Fibroblast of gingiva (primary cell): ENCODE measurements around the gene EXOC1L.

Experiments
- DNase-seq: peaks from one replicate; pipeline ENCODE4 v3.0.0-alpha.2; 2011; ENCODE audit warnings: low read depth

EXOC1L gene, protein sequence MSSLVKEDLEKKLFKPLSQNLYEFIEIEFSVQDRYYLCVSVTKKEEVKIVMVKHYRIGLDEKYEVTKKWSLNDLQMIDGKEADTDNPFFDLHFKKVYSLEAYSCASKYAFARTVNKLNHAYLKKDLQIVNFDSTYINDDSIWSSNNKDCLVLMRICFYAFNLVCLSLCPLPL

DNA sequence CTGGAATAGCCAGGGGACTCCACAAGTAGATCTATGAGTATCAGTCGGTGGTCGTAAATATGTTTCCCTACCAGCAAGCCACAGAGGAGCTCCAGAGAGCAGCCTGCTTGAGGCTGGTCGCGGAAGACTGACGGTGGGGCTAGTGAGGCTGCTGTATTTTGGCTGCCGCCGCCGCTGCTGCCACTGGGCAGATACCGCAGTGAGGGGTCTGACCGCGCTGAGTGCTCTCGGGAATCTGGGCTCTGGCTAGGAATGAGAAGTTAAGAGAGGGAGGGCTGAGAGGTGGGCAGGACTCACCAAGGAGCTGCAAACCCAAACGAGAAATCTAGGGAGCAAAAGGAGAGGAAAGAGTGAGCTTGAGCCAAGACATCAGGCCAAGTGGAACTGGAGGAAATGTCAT is at the start of gene EXOC1L:
TSS of gene EXOC1L (plus strand) at position 157 of the 400 bp plus-strand sequence. CDS start at position 394, 237 bp downstream.
- peak; percentile 40 for DNase-seq

DNA sequence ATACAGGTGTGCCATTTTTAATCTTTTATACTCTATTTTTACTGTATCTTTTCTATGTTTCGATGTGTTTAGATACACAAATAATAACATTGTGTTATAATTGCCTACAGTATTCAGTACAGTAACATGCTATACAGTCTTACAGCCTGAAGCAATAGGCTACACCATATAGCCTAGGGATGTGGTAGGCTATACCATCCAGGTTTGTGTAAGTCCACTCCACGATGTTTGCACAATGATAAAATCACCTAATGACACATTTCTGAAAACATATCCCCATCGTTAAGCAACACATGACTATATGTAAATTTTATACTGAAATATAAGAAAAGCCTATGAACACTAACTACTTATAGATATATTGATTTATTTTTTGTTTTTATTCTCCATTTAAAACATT is 48.9 kb upstream of the EXOC1L start:
- DNase-seq, result no peak

DNA sequence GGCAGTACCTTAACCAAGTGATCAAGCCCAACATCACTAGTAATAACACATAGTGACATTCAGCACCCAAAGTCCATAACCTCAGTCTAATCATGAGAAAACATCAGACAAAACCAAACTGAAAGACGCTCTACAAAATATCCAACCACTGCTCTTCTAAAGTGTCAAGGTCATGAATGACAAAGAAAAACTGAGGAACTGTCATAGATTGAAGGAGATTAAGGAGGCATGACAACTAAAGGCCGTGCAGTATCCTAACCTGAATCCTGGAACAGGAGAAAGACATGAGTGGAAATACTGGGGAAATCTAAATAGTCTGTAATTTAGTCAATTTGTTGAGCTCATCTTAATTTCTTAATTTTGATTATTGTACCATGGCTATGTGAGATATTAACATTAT is 38.2 kb upstream of the EXOC1L start:
- no peak for DNase-seq

DNA sequence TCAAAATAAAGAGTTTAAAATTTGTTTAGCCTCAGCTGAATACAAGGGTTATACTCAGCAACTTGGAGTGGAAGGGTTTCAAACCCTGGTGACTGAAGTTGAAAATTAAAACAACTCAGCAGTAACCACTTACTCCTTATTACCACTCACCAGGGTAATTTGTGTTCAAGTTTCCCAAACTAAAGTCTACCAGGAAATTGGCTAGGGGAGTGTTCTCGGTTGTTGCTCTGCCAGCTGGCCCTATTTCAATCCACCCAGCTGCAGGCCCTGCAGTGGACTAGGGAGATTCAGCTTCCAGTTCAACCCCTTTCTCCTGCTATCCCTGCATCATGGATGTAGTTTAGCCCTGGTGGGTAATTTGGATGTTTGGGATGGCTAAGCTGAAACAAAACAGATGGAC is 37.8 kb upstream of the EXOC1L start:
- no peak for DNase-seq

DNA sequence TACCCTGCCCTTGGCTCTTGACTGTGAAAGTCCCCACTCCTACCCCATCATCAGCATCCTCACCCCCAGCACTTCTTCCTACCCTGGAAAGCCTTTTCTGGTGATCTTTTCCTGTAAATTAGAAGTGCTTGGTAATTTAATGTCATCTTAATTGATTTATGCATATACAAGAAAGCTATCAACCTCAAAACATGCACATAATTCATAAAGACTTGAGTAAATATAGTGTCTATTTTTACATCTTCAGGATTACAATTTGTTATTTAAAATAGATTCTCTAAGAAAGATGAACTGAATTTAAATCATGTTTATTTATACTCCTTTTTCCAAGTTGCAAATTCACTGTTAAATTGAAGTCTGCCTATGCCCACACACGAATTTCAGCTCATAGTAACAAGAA is 36.0 kb upstream of the EXOC1L start:
- DNase-seq, result no peak

DNA sequence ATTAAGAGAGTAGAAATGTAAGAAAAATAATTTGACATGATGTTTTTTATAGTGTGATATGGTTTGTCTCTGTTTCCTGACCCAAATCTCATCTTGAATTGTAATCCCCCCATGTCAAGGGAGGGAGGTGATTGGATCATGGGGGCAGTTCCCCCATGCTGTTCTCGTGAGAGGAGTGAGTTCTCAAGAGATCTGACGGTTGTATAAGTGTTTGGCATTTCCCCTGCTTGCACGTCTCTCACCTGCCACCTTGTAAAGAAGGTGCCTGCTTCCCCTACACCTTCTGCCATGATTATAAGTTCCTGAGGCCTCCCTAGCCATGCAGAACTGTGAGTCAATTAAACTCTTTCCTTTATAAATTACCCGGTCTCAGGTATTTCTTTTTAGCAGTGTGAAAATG is 34.8 kb upstream of the EXOC1L start:
- DNase-seq, result no peak

DNA sequence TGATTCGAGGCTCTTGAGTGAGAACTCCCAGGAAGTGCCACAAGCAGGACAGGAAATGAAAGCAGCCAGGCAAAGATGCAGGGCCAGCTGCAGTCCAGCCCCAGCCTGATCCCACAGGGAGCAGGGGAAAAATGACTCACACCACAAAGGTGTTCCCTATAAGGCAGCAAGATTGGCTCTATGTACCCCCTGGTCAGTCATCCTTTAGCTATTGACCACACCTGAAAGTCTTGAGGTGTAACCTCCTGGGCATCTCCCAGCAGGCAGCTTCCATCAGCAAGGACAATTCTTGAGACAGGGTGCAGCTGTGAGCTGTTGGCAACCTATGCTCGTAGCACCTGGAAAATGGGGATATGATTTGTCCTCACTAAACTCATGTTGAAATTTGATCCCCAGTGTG is 27.9 kb upstream of the EXOC1L start:
- no peak for DNase-seq

DNA sequence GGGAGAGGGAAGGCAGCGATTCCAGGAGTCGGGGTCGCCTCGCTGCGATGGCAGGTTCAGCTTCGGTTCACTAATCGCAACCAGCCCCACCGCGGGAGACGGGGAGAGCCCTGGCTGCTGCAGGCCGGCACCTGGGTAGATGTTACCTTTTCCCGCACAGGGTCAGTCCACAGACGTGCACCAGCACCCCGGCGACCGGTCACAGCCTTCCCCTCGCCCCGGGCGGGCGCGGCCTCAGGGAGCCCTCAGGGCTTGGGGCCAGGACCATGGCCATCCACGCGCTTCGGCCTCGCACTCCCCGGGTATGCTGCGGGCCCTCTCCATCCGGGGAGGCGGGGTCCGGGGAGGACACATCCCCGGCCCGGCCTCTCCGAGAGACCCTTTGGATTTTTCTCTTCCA is 26.1 kb upstream of the EXOC1L start:
- no peak for DNase-seq

DNA sequence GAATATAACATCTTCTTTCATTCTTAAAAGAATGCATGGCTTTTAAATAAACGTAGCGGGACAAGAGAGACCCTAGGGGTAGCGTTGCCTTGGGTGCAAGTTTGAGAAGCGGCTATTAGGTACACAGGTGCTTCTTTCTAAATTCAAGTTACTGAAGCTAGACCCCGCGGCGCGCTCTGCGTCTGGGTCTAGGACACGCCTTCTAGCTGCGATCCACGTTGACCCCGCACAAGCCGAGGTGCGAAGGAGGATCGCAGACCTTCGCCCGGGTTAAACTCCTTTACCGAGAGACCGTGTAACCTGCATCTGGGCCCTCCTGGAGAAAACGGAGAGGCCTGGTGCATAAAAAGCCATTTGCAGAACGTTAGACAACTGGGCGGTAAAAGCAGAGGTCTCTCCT is 25.5 kb upstream of the EXOC1L start:
- no peak for DNase-seq

DNA sequence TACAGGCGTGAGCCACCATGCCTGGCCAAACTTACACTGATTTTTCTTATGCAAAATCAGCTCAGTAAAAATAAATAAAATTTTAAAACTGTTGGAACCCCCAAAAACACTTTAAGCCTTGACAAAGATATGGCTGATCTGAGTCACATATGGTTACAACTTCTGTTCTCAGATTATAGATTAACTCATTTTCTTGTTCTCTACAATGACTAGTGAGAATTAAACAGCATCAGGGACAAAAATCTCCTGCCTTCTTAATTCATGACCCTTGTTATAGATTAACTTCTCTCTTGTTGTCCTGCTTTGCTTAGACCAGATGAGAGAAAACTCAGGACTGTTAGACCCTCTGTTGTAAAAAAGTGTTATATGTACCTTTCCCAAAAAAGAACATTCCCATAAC is 24.2 kb upstream of the EXOC1L start:
- DNase-seq, result no peak

DNA sequence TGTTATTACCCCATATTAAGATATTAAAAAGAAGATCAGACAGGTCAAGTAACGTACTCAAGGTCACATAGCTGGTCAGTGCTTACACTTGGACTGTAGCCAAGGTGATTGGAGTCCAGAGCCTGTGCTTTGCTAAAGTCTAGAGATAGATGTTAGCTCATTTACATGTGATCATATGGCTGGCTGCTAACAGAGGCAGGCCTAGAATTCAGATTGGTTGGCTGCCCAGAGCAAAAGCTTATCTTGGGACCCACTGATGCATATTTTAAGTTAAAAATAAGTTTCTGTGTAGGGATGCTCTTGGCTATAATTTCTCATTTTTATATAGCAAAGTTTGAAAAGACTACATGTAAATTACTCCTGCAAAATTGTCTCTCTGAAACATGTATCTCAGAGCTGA is 18.1 kb upstream of the EXOC1L start:
- no peak for DNase-seq

DNA sequence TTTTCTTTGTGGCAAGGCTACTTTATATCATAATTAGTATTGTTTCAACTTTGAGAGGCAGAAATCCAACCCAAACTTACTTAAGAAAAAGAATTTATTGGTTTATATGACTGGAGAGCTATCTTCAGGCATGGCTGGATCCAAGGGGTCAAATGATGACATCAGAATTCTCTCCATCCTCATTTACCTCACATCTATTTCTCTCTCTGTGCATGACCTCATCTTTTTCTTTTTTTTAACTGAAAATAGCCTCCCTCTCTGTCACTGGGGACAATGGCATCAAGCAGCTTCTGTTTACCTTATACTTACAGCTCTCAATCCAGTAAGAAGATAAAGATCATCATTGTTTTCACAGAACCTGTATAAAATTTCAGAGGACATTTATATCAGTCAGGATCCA is 12.0 kb upstream of the EXOC1L start:
- no peak for DNase-seq

DNA sequence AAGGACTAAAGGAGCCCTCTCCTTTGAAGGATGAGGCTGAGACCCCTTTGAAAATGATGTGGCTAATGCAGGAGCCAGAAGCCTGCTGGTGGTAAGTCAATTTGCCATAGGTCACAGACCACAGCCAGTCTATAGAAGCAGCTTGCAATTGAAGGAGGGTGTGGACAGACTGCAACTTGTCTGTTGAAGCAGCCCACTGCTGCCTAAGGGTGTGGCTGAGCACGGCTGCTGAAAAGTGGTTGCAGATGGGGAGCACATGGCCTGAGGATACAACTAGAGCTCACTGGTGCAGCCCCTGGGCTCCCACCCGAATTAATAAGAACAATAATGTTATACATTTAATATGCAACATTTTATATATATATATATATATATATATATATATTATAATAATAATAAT is 11.4 kb upstream of the EXOC1L start:
- no peak for DNase-seq

DNA sequence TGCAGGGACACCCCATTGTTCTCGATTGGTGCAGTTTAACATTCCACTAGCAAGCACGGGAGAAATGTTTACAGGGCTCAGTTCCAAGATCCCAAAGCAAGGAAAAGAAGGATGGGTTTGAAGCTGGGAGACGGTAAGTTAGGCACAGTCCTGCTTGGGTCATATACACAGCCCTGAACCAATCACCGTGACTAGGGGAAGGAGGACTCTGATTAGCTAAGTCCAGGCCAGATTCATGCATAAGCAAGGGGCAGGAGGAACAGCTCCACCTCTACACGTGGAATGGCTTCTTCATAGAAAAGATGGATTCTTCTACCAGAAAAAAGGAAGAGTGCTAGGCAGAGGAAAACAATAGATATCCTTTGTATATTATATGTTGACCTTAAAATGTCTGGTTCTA is 11.0 kb upstream of the EXOC1L start:
- no peak for DNase-seq

DNA sequence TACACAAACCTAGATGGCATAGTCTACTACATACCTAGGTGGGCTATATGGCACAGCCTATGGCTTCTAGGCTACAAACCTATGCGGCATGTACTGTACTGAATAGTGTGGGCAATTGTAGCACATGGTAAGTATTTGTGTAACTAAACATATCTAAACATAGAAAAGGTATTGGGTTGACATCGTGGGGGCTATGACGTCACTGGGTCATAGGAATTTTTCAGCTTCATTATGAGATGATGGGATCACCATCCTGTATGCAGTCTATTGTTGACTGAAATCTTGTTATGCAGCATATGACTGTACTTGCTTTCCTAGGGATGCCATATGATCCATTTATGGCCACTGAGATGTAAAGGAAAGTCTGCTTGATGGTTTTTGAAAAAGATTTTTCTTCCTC is 1.9 kb upstream of the EXOC1L start:
- DNase-seq, result no peak

DNA sequence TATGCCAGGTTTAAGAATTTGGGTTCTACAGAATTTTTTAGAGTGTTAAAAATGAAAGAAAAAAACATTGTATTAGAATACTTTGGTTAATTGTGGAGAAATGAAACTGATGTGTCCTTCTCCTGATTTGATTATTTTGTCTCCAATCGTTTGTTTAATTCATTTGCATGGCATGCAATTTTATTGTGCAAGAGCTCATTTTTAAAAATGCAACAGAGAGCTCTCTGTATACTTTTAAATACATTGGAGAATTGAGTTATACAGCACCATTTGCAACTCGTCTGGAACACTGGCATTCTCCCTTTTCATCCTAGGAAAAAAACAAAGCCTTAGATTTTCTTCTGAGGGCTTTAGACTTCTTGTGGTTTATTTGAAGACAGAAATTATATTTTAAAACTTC is 689 bp downstream of the EXOC1L start:
- peak; percentile 34 for DNase-seq

DNA sequence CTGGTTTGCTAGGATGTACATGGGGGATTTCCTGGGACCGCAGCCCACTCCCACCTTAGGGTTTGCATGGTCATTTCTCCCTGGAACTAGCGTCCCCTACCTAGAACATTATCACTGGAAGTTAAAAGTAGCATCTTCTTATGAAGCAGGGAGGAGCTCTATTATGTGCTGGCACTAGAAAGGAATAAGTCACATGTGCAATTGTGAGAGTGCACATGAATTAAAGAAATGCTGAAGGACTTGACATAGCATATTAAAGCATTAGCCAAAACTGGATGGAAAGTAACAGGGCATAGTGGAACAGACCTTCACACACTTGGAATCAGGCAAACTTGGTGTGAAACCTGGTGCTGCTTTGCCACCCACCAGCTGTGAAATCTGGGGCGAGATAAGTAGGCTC is 2.7 kb downstream of the EXOC1L start:
- DNase-seq, result no peak

DNA sequence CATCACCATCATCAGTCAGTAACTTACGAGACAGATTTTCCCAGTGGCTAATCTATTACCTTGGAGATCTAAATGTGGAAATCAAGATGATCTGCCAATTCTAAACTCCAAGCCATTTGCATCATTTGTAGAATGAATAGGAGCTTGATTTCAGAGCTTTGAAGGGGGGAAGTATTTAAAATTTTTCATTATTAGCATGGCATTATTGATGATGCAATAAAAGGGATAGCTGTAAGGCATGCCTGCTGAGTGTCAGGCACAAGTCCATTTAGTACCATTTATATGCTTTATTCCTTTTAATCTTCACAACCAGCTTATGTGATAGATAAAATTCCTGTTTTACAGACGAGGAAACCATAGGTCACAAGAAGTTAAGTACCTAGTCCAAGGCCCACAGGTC is 5.3 kb downstream of the EXOC1L start:
- DNase-seq, result no peak

DNA sequence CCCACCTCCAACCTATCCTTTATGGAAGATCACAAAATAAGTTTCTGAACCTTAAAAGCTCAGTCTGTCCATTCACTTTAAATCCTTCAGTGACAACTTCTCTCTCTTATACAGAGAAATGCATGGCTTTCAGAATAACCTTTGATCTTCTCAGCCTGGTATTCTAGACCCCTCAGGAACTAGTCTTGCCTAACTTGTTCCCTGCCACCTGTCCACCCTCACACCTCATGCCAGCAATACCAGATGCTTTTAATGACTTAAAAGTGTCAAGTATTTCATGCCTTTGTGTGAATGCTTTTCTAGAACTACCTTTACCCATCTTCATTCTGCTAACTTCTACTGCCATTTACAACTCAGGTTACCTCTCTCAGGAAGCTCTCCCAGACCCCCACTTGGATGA is 7.4 kb downstream of the EXOC1L start:
- DNase-seq, result no peak

DNA sequence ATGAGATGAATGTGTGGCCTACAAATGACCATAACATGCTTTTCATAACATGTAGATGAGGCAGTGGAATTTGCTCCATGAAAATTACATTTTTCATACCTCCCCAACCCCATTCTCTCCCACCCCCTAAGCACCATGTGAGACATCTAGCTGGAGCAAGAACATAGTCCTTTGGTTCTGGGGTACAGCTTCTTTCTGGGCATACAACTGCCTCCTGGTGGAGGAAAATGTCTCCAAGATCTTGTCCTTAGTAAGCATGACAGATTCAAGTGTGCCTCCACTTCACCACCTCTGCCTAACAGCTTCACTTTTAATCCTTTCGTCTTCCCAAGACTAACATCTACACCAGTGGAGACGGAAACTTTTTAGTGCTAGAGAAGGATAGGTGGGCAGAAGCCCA is 8.0 kb downstream of the EXOC1L start:
- no peak for DNase-seq

DNA sequence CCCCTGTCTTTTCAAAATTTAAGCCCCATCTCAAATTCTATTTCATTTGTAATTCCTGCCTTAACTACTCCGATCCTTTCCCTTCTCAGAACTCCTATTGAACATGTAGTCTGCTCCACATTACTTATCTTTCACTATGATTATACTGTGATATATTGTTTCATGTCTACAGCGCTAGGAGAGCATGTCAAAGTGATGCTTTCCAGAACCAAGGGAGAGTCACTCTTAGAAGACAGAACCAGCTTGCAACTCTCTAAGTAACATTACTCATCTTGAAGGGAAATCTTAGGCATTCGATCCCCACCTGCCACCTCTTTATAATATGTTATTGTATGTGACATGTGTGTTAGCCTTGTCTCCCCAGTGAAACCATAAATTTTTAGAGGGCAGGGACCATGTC is 10.5 kb downstream of the EXOC1L start:
- no peak for DNase-seq

DNA sequence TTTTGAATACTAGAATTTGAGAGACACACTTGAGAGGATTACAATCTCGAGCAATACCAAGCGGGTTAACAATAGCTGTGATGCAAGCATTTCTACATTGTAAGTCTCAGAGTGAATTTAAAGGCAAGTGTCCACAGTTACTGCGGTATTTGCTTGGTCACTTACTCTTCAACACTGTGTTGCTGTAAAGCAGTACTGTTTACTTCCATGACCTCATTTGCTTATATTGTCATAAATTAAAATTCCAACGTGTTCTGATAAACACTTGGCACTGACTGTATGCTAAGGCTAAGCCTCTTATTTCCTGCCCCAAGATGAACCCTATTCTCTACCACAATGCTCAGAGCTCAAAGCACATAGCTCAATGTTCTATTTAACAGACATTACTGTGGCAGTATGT is 11.1 kb downstream of the EXOC1L start:
- DNase-seq, result no peak

DNA sequence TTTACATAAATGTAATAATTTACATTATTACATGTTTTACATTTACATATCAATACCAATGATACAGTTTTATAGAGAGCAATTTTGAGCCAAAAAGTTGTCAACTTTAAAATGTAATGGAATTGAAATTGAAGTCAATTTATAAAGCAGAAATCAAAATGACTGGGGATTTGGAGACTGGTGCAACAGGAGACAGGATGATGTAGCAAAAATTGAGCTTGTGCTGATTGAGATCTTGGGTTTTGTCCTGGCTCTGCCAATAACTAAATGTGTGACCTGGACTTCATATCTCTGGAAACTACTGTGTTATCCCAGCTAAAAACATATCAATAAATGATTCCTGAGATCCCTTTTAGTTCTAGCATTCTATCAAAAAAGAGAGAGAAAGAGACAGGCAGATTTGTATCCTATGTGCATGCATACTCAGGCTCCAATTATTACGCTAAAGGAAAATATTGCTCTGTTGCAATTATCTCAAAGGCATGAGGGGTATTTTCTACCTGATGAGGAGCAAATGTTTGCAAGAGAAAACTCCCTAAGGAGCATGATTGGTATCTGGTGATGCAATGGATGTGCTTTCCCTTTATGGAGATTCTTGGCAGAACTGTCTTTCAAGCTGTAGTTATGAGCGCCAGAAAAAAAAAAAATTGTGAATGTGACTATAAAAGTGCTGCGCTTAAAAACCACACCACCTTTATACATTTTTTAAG is 14.7 kb downstream of the EXOC1L start:
- DNase-seq, result peak; percentile 39

DNA sequence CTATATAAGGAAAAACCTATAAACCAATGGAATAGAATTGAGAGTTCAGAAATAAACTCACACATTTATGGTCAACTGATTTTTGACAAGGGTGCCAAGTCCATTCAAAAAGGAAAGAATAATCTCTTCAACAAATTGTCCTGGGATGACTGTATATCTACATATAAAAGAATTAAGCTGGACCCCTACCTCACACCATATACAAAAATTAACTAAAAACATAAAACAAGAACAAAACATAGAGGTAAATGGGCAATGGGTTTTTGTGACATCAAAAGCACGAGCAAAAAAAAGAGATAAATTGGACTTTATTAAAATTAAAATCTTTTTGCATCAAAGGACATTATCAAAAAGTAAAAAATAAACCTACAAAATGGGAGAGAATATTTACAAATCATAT is 18.3 kb downstream of the EXOC1L start:
- DNase-seq, result no peak
